HG03159 (cell line): ENCODE data around the gene JUP.
"Not testable (repeated sequence)": the region's sequence is repeated elsewhere in the genome, so short reads cannot be mapped to it uniquely, and the experiment has no call there.

ENCODE experiments used
- ATAC-seq: cut with Tn5 transposase; IDR thresholded peaks from one replicate; pipeline ENCODE4 v1.9.1; 2021; ENCODE audit warnings: mild to moderate bottlenecking, moderate library complexity; ENCODE audit not compliant: unreplicated experiment

JUP gene

DNA sequence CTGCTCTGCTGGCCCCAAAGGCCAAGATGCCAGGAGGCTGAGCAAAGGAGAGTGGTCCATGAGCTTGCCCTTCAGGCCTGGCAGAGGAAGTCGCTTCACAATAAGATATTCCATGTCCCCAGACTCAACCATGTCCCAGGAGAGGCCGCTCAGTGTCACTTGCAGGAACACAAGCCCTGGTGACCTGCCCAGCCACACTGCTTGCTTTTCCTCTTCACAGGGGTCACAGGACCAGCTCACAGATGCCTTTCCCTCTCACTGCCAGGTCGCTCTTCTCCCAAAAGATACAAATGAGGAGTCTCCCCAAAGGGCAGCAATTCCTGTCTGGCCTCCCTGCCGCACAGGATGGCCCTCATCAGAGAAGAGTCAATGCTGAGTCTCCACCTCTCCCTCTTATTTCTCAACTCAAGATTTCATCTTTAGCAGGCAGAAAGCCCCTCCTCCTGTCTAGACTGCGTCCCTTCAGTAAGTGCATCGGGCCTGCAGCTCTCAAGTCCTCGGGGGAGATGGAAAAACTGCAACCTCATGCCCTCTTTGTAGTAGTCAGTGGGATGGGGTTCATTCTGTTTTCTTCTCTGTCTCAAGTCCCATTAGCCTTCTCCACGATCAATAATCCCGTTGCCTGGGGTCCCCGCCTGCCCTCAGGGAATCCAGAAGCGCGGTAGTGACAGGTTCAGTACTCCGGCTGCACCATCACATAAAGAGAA lies 5.0 kb downstream of the JUP start:
- no peak for ATAC-seq

DNA sequence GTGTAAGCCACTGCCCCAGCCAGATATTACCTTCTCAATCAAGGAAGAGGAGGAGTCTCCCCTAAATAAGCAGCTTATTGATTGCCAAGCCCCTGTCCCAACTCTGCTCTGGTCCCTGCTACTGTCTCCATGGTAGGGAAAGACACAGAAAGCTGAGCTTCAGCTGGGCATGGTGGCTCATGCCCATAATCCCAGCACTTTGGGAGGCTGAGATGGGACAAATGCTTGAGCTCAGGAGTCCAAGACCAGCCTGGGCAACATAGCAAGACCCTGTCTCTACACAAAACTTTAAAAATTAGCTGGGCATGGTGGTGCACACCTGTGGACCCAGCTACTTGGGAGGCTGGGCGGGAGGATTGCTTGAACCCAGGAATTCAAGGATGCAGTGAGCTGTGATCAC lies 6.6 kb downstream of the JUP start:
- no peak for ATAC-seq

DNA sequence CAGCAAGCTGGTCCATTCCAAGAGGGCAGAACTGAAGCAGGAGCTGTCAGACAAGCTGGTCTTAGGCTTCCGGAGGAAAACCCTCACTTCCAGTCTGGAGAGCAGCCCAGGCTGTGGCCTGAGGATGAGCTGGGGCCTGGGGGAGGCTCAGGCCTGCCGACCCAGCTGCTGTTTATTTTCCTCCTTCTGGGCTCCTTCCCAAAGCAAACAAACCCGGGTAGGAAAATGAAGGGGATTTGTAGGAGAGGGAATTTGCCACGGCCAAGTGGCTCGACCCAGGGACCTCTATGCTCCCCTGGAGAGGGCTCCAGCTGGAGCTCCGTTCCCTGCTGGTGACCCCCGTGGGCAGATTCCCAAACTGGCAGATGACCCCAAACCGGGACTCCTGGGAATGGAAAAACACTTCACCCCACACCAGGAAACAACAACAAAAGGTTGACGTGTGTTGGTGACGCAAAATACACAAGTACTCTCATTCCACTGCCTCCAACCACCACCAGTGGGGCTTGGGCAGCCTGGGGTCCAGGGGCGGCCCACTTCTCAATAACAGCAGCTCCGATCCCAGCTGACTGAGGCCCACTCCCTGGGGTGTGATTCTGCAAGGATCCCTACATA lies 8.8 kb downstream of the JUP start:
- ATAC-seq, result no peak

DNA sequence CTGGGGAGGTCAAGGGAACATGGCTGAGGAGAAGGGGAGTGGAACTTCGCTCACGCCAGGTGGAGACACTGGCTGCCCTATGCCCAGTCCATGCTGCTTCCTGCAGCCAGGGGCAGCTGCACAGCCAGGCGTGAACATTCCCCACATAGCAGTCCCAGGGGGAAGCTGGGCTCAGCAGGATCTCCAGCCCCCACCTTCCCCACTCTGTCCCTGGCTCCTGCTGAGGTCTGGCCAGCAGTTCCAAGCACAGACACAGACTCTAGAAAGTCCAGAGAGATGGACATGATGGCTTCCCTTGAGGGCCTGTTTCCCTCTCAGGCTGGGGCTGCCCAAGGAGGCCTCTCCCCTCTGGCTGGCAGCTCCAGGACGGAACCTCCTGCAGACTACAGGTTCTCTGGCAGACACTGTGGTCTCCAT lies 9.3 kb downstream of the JUP start:
- ATAC-seq, result no peak

DNA sequence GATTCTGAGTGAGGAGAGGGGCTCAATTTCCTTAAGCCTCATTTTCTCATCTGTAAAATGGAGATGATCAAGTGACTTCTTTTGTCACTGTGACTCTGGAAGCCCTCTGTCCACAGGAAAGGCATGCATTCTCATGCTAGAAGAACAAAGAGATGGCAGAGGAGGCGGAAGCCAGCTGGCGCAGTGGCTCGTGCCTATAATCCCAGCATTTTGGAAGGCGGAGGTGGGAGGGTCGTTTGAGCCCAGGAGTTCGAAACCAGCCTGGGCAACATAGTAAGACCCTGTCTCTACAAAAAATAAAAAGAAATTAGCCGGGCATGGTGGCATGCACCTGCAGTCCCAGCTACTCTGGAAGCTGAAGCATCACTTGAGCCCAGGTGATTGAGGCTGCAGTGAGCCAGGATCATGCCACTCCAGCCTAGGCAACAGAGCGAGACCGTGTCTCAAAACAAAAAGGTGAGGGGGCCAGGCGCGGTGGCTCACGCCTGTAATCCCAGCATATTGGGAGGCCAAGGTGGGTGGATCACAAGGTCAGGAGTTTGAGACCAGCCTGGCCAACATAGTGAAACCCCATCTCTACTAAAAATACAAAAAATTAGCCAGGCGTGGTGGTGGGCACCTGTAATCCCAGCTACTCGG lies 10.1 kb downstream of the JUP start:
- ATAC-seq, result not testable (repeated sequence)

DNA sequence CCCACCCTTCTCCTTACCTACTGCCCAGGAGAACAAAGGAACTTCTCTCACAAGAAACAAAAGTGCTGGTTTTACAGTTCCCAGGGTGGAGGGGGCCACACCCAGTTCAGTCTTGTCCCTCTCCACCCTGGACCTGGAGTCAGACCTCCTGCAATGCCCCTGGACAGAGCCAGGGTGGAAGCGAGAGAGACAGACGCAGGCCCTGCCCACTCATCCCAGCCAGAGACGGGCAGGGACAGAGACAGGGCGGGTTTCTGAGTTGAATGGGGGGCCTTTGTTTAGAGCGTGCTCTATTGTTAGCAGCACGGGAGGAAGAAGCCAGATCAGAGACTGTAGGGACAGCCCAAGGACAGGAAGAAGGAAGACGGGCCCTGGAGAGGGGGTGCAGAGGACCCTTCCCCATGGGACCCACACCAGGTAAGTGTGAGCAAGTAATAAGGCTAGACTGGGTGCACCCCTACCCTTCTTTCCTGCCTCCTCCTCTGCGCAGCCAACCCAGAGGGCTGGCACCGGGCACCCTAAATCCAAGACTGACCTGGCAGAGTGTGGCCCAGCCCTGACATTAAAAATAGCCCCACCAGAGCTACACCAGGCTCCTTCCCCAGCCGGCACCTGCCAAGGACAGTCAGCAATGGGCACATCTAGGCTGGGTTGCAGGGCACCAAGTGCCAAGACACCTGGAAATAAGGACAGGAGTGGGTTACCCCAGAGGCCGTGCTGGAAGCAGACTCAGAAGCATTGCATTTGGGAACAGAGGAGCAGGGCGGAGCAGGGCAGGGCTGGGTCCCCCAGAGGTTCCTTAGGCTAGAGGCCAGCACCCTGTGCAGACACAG lies 10.9 kb downstream of the JUP start:
- no peak for ATAC-seq

DNA sequence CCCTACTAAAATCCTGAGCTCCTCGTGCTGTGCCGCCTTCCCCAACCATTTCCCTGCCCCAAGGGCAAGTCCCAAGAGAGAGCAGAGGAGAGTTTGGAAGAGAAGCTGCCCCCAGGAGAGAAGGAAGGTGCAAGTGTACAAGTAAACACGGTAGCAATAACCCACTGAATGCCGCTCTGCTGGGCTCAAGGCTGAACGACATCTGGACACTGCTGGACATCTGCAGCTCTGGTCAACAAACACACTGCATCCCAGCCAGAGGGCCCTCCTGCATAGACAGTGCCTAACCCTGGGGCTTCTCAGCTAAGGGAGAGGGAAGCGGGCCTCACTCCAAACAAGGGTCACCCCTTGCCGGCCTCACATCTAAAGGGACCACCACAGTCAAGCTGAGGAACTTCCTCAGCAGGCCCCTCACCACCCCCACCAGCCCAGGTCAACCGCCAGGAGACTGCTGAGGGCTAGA lies 12.7 kb downstream of the JUP start:
- ATAC-seq, result no peak

DNA sequence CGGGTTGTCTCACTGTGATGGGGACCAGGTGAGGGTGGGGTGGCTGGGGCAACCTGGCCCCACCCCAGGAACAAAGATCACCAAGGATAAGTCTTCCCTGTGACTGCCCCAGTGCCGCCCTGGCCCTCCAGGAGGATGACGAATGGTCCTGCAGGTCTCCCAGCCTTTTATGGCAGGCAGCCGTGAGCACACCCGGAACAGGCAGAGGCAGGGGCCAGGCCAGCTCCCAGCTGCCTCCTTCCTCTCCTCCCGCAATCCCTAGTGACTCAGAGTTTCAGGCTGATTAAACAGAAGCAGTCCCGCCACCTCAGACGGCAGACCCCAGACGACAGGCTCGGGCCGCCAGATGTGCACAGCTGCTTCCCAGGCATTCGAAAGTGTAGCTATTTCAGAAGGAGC lies 13.3 kb downstream of the JUP start:
- no peak for ATAC-seq

DNA sequence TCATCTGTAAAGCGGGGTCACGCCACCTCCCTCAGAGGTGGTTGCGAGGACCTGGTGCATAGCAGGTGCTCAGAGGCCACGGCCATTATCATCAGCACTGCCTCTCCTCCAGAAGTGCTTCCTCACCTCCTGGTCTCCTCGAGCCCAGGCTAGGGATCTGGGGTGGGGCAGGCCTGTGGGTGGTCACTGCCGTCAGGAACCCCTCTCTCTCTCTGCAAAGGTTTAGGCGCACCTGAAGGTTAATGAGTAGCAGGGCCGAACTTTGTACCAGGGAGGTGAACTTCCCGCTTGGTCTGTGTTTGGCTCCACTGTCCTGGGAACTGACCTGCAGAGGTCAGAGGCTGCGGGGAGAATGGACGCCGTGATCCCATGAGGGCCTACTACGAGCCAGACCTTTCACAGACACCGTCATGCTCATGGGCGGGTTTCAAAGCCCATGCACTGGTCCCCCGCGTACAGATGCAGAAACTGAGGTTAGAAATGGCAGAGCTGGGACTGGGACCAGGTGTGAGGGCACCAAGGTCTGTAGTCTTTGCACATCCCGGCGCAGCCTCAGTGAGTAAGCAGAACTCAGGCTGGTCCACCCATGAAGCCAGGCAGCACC lies 13.8 kb downstream of the JUP start:
- no peak for ATAC-seq

DNA sequence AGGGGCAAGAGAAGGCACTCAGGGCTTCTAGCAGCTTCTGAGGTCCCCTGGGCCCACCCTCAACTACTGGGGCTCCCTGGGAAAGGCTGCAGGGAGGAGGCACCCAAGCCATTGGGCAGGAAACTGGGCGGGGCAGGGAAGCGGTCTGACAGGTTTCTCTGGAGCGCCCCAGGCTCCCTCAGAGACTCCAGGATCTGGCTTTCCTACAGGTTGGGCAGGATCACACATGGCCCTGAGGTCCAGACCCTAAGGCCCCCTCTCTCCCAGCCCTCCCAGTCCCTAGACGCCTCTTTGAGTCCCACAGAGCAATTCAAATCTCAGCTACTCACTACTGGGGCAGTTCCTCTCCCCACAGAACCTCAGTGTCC lies 14.3 kb downstream of the JUP start:
- ATAC-seq, result no peak

DNA sequence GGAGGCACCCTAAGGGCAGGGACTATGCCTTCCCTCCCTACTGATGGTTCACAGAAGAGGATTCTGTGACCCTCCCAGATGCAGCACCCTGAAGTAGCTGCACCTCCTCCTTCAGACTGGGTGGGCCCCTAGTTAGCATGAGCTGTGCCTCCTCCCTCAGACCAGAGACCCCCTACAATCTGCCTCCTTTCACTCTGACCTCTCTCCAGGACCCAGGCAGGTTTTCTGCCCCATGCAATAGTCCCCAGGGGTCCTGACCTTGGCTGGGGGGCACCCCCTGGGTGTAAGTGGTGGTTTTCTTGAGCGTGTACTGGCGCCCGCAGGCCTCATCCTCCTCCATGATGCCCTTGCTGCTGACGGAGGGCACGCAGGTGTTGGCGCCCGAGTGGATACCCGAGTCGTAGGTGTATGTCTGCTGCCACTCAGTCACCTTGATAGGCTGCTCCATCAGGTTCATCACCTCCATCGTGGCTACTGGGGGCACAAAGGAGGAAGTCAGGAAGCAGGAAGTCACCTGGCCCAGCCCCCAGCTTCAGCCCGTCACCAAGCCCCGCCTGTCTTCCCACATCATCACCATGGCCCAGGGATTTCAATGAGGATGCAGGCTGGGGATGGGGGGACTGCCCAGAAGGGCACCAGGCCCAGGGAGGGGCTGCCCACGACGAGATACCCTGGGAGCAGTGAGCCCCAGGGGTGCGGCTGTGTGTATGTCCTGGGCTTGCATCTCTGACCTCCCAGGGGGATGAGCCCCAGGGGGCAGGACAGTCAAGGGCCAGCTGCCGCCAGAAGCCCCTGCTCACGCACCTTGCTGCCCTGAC lies 14.9 kb downstream of the JUP start:
- no peak for ATAC-seq

DNA sequence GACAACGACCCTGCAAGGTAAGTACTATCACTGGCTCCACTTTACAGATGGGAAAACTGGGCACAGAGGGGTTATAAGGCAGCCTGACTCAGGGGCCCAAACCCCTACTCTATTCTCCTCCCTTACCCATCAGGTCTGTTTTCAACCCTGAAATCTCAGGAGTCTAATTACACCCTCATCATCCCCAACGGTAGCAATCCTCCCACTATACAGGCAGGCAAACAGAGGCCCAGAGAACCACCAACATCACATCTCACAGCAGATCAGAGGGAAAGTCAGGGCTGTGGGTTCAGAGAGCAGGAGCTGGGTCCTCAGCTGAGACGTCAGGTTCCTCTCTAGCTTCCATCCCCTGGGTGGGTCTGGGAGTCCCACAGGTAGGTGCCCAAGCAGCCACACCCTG lies 16.5 kb downstream of the JUP start:
- ATAC-seq, result no peak

DNA sequence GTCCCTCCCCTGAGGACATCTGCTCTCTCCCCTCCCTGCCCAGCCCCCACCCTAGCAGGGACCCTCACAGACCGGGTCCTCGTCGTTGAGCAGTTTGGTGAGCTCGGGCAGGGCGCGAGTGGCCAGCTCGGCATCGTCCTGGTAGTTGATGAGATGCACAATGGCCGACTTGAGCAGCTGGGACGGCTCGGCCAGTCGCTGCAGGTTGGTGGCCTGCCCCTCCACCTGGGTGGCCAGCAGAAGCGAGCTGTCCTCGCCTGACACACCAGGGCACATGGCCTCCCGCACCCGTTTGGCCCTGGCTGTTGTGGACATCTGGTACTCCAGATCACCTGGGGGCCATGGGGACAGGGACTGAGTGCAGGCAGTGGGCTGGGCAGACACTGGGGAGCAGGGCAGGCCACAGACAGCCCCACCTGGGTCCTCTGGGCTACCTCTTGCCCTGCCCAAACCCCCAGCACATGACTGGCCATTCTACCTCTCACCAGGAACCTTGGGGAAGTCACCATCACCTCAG lies 17.1 kb downstream of the JUP start:
- no peak for ATAC-seq

DNA sequence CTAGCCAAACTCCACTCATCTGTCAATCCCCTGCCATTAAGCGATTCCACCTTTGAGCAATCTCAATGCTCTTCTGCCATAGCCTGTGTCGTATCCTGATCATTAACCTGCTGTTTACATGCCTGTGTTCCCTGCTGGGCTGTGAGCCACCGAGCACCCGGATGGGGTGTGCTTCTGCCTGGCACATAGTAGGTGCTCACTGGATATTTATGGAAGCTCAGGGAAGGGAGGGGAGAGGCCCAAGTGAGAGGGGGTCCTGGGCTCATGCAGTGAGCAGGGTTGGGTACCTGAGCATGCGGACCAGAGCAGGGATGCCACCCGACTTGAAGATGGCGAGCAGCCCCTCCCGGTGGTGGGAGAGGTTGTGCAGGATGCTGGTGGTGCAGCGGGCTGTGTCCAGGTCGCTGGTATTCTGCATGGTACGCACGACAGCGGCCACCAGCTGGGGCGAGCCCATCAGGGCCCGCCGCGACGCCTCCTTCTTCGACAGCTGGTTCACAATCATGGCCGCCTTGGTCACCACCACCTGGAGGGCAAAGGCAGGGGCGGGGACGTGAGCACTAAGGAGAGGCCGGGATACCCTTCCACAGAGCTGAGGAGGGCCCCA lies 17.7 kb downstream of the JUP start:
- ATAC-seq, result no peak

DNA sequence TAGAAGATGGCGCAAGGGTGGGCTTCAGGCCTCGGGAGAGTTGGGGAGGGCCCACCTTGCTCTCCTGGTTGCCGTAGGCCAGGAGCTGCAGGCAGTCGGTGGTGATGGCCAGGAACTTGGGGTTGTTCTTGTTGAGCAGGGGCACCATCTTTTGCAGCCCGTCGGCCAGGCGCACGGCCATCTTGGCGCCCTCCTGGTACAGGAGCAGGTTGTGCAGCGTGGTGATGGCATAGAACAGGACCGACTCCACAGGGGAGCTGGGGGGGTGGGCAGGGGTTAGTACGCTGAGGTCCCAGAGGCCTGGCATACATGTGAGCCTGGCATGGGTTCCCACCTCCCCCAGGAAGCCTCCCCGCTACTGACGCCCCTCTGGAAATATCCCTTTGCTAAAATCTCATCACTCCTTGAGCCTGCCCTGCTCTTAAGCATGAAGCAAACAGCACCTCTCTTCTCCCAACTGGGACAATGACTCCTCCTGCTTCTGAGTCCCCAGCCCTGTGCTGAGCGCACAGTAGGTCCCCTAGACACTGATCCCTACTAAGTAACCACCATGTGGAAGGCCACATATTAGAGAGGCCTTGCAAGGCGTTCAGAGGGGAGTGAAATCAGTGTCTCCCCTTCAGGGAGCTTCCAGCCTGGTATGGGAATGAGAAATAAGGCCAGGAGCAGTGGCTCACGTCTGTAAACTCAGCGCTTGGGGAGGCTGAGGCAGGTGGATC lies 19.0 kb downstream of the JUP start:
- ATAC-seq, result no peak

DNA sequence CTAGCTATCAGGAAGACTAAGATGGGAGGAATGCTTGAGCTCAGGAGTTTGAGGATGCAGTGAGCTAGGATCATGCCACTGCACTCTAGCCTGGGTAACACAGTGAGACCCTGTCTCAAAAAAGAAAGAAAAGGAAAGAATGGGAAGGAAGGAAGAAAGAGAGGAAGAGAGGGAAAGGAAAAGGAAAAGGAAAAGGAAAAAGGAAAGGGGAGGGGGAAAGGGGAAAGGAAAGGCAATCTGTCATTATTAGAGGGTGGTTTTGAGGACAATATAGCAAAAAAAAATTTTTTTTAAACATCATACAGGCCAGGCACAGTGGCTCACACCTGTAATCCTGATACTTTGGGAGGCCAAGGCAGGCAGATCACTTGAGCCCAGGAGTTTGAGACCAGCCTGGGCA lies 20.4 kb downstream of the JUP start:
- no peak for ATAC-seq

DNA sequence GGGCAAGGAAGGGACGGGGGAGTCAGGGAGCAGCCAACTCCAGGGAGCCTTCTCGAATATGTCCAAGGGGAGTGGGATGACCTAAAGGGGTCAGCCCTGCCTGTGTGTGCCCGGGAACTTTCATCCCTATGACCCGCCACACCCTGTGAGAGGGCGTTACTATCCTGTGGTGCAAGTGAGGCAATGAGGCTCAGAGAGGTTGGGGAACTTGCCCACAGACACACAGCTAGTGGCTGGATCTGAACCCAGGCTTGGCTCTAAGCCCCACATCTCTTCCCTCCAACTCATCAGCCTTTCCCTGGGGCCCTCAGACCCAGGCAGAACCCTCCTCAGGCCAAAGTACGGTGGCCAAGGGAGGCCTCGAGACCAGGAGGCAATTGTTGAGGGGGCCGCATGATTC lies 23.2 kb downstream of the JUP start:
- no peak for ATAC-seq

DNA sequence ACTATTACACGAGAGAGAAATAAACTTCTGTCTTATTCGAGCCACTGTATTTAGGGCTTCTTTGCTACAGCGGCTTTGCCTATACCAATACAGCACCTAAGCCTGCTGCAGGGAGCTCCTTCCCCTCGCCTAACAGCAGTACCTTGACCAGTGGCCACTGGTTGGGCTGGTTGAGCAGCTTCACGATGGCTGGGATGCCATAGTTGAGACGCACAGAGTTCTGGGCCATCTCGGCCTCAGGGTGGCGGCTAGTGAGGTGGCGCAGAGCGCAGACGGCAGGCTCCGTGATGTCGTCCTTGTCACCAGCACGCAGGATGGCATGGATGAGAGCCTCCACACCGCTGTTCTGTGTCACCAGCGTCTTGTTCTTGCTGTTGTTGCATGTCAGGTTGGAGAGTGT lies 23.7 kb downstream of the JUP start:
- ATAC-seq, result no peak

DNA sequence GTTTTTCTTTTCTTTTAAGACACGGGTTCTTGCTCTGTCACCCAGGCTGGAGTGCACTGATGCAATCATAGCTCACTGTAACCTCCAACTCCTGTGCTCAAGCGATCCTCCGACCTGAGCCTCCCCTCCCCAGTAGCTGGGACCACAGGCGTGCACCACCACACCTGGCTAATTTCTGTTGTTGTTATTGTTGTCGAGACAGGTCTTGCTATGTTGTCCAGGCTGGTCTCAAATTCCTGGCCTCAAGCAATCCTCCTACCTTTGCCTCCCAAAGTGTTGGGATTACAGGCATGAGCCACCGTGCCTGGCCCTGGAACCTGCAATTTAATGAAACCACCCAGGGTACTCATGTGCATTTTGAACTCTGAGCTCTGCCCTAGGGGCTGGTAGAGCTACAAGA lies 24.1 kb downstream of the JUP start:
- no peak for ATAC-seq
